Measurements from ENCODE around the gene HBQ1. TPM values are rescaled to one million over a fixed set of nuclear protein-coding genes. Genes with fewer than 3 reads are reported as not detected.
"Not testable (repeated sequence)": the region's sequence is repeated elsewhere in the genome, so short reads cannot be mapped to it uniquely, and the experiment has no call there.

The HBQ1 gene
- total RNA-seq, 1 experiment from 2014 or later: 10.4 TPM

DNA sequence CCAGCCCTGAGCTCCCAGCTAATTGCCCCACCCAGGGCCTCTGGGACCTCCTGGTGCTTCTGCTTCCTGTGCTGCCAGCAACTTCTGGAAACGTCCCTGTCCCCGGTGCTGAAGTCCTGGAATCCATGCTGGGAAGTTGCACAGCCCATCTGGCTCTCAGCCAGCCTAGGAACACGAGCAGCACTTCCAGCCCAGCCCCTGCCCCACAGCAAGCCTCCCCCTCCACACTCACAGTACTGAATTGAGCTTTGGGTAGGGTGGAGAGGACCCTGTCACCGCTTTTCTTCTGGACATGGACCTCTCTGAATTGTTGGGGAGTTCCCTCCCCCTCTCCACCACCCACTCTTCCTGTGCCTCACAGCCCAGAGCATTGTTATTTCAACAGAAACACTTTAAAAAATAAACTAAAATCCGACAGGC lies 10.2 kb upstream of the HBQ1 start:
- H3K4me3 ChIP-seq (ENCODE audit: low read depth in 2 of 2, low read length in 2 of 2); BruUV-seq (replicated peaks); H3K27me3 ChIP-seq (ENCODE audit: control insufficient read depth, insufficient read depth, low read length); POLR2A ChIA-PET; in situ Hi-C loops (cut with HindIII; ENCODE audit: low pct_unique_long_range_greater_than_20kb, low sequenced_read_pairs); DNase-seq (ENCODE audit: low read depth, low spot score); H3K27ac ChIP-seq (ENCODE audit: low read length); intact Hi-C loops (cut with micrococcal nuclease; ENCODE audit: unreplicated experiment); H3K9me3 ChIP-seq (ENCODE audit: control insufficient read depth, insufficient read depth, low read depth, low read length); H3K36me3 ChIP-seq (ENCODE audit: control insufficient read depth, insufficient read depth, low read length); H3K4me1 ChIP-seq (ENCODE audit: control insufficient read depth, insufficient read depth, low read length): not testable (repeated sequence)
- CTCF ChIA-PET: interaction anchor here (0.9 kb wide), 1 partner anchor 10 kb away, joined by 3 read pairs; the partner anchor contains the start of gene HBQ1
- peak; percentile 35; the same call in 1 of the 2 replicates for ATAC-seq
- TF ChIP-seq, protein P1, sequence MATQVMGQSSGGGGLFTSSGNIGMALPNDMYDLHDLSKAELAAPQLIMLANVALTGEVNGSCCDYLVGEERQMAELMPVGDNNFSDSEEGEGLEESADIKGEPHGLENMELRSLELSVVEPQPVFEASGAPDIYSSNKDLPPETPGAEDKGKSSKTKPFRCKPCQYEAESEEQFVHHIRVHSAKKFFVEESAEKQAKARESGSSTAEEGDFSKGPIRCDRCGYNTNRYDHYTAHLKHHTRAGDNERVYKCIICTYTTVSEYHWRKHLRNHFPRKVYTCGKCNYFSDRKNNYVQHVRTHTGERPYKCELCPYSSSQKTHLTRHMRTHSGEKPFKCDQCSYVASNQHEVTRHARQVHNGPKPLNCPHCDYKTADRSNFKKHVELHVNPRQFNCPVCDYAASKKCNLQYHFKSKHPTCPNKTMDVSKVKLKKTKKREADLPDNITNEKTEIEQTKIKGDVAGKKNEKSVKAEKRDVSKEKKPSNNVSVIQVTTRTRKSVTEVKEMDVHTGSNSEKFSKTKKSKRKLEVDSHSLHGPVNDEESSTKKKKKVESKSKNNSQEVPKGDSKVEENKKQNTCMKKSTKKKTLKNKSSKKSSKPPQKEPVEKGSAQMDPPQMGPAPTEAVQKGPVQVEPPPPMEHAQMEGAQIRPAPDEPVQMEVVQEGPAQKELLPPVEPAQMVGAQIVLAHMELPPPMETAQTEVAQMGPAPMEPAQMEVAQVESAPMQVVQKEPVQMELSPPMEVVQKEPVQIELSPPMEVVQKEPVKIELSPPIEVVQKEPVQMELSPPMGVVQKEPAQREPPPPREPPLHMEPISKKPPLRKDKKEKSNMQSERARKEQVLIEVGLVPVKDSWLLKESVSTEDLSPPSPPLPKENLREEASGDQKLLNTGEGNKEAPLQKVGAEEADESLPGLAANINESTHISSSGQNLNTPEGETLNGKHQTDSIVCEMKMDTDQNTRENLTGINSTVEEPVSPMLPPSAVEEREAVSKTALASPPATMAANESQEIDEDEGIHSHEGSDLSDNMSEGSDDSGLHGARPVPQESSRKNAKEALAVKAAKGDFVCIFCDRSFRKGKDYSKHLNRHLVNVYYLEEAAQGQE (IDR thresholded peaks at IDR 0.05; ENCODE audit: insufficient read depth in 1 of 2, low read depth in 2 of 2, low read length in 1 of 2): peak; percentile 88 to 89

DNA sequence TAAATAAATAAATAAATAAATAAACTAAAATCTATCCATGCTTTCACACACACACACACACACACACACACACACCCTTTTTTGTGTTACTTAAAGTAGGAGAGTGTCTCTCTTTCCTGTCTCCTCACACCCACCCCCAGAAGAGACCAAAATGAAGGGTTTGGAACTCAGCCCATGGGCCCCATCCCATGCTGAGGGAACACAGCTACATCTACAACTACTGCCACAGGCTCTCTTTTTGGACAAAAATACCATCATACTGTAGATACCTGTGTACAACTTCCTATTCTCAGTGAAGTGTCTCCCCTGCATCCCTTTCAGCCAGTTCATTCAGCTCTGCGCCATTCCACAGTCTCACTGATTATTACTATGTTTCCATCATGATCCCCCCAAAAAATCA lies 9.5 kb upstream of the HBQ1 start:
- H3K4me3 ChIP-seq (ENCODE audit: low read depth in 2 of 2, low read length in 2 of 2): no peak overlapping the region
- no peak overlapping the region for H3K27ac ChIP-seq (ENCODE audit: low read length)
- ChIA-PET CTCF (interaction anchor here (0.9 kb wide), 1 partner anchor 10 kb away, joined by 3 read pairs; the partner anchor contains the start of gene HBQ1), POLR2A (no interaction called here)
- no peaks in the 10 kb centered on the region for H3K36me3 ChIP-seq (ENCODE audit: control insufficient read depth, insufficient read depth, low read length)
- no peak for DNase-seq (ENCODE audit: low read depth, low spot score)
- no peak for ATAC-seq
- no peaks in the 10 kb centered on the region for H3K9me3 ChIP-seq (ENCODE audit: control insufficient read depth, insufficient read depth, low read depth, low read length)
- no peaks in the 10 kb centered on the region for H3K27me3 ChIP-seq (ENCODE audit: control insufficient read depth, insufficient read depth, low read length)
- in situ Hi-C loops (cut with HindIII; ENCODE audit: low pct_unique_long_range_greater_than_20kb, low sequenced_read_pairs) (no loop called here), intact Hi-C loops (cut with micrococcal nuclease; ENCODE audit: unreplicated experiment) (no loop called here)
- BruUV-seq (replicated peaks): no TSS peak
- TF ChIP-seq POLR2AphosphoS5 (IDR thresholded peaks at IDR 0.05; ENCODE audit: low read depth, low read length): no peak
- TF ChIP-seq, protein P2, sequence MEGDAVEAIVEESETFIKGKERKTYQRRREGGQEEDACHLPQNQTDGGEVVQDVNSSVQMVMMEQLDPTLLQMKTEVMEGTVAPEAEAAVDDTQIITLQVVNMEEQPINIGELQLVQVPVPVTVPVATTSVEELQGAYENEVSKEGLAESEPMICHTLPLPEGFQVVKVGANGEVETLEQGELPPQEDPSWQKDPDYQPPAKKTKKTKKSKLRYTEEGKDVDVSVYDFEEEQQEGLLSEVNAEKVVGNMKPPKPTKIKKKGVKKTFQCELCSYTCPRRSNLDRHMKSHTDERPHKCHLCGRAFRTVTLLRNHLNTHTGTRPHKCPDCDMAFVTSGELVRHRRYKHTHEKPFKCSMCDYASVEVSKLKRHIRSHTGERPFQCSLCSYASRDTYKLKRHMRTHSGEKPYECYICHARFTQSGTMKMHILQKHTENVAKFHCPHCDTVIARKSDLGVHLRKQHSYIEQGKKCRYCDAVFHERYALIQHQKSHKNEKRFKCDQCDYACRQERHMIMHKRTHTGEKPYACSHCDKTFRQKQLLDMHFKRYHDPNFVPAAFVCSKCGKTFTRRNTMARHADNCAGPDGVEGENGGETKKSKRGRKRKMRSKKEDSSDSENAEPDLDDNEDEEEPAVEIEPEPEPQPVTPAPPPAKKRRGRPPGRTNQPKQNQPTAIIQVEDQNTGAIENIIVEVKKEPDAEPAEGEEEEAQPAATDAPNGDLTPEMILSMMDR (IDR thresholded peaks at IDR 0.05): no peak
- TF ChIP-seq SIN3A (IDR thresholded peaks at IDR 0.05; ENCODE audit: borderline replicate concordance, insufficient read depth, low read depth, low read length): no peak
- TF ChIP-seq TCF7L2 (IDR thresholded peaks at IDR 0.05; ENCODE audit: low read depth, low read length): no peak
- TF ChIP-seq, protein P1 (IDR thresholded peaks at IDR 0.05; ENCODE audit: insufficient read depth in 1 of 2, low read depth in 2 of 2, low read length in 1 of 2): no peak
- no peaks in the 10 kb centered on the region for H3K4me1 ChIP-seq (ENCODE audit: control insufficient read depth, insufficient read depth, low read length)

DNA sequence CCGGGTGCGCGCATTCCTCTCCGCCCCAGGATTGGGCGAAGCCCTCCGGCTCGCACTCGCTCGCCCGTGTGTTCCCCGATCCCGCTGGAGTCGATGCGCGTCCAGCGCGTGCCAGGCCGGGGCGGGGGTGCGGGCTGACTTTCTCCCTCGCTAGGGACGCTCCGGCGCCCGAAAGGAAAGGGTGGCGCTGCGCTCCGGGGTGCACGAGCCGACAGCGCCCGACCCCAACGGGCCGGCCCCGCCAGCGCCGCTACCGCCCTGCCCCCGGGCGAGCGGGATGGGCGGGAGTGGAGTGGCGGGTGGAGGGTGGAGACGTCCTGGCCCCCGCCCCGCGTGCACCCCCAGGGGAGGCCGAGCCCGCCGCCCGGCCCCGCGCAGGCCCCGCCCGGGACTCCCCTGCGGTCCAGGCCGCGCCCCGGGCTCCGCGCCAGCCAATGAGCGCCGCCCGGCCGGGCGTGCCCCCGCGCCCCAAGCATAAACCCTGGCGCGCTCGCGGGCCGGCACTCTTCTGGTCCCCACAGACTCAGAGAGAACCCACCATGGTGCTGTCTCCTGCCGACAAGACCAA lies 7.8 kb upstream of the HBQ1 start, which contains the start of gene HBA2:
HBA2 (plus strand) TSS at position 503 of the 568 bp plus-strand sequence; CDS start at position 540, 37 bp downstream.
- H3K4me1 ChIP-seq (ENCODE audit: control insufficient read depth, insufficient read depth, low read length); H3K9me3 ChIP-seq (ENCODE audit: control insufficient read depth, insufficient read depth, low read depth, low read length); intact Hi-C loops (cut with micrococcal nuclease; ENCODE audit: unreplicated experiment); POLR2A ChIA-PET; in situ Hi-C loops (cut with HindIII; ENCODE audit: low pct_unique_long_range_greater_than_20kb, low sequenced_read_pairs); H3K36me3 ChIP-seq (ENCODE audit: control insufficient read depth, insufficient read depth, low read length); H3K4me3 ChIP-seq (ENCODE audit: low read depth in 2 of 2, low read length in 2 of 2); H3K27me3 ChIP-seq (ENCODE audit: control insufficient read depth, insufficient read depth, low read length); DNase-seq (ENCODE audit: low read depth, low spot score); H3K27ac ChIP-seq (ENCODE audit: low read length); BruUV-seq (replicated peaks): not testable (repeated sequence)
- CTCF ChIA-PET: interaction anchor here (0.6 kb wide), 1 partner anchor 229 kb away, joined by 3 read pairs; the partner anchor contains the start of gene DECR2
- ATAC-seq: peak; percentile 23

DNA sequence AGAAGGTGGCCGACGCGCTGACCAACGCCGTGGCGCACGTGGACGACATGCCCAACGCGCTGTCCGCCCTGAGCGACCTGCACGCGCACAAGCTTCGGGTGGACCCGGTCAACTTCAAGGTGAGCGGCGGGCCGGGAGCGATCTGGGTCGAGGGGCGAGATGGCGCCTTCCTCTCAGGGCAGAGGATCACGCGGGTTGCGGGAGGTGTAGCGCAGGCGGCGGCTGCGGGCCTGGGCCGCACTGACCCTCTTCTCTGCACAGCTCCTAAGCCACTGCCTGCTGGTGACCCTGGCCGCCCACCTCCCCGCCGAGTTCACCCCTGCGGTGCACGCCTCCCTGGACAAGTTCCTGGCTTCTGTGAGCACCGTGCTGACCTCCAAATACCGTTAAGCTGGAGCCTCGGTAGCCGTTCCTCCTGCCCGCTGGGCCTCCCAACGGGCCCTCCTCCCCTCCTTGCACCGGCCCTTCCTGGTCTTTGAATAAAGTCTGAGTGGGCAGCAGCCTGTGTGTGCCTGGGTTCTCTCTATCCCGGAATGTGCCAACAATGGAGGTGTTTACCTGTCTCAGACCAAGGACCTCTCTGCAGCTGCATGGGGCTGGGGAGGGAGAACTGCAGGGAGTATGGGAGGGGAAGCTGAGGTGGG lies 6.9 kb upstream of the HBQ1 start:
- H3K36me3 ChIP-seq (ENCODE audit: control insufficient read depth, insufficient read depth, low read length); H3K27me3 ChIP-seq (ENCODE audit: control insufficient read depth, insufficient read depth, low read length); DNase-seq (ENCODE audit: low read depth, low spot score); ATAC-seq; in situ Hi-C loops (cut with HindIII; ENCODE audit: low pct_unique_long_range_greater_than_20kb, low sequenced_read_pairs); H3K4me1 ChIP-seq (ENCODE audit: control insufficient read depth, insufficient read depth, low read length); CTCF ChIA-PET; BruUV-seq (replicated peaks); intact Hi-C loops (cut with micrococcal nuclease; ENCODE audit: unreplicated experiment); H3K27ac ChIP-seq (ENCODE audit: low read length); H3K4me3 ChIP-seq (ENCODE audit: low read depth in 2 of 2, low read length in 2 of 2); POLR2A ChIA-PET; H3K9me3 ChIP-seq (ENCODE audit: control insufficient read depth, insufficient read depth, low read depth, low read length): not testable (repeated sequence)

Data from Panc1 (cell line).